Measurements from ENCODE around the gene EIF2D.

DNA sequence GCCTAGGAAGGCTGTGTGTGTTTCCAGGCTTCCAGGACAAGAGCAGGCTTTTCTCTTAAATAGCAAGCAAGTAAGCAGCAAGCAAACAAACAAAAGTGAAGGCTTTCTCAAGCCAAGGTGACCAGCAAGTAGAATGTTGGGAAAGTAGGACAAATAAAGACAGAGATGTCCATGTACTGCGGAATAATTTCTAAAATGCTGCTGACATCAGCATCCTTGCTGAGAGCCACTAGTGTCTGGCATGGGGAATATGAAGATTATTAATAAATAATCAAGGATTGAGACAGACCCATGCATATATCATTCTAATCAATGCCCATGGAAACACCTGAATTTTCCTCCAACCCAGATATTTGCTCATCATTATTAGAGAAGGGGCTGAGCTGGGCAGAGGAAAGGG lies 16.7 kb upstream of the EIF2D start:
- TF ChIP-seq, protein P1, sequence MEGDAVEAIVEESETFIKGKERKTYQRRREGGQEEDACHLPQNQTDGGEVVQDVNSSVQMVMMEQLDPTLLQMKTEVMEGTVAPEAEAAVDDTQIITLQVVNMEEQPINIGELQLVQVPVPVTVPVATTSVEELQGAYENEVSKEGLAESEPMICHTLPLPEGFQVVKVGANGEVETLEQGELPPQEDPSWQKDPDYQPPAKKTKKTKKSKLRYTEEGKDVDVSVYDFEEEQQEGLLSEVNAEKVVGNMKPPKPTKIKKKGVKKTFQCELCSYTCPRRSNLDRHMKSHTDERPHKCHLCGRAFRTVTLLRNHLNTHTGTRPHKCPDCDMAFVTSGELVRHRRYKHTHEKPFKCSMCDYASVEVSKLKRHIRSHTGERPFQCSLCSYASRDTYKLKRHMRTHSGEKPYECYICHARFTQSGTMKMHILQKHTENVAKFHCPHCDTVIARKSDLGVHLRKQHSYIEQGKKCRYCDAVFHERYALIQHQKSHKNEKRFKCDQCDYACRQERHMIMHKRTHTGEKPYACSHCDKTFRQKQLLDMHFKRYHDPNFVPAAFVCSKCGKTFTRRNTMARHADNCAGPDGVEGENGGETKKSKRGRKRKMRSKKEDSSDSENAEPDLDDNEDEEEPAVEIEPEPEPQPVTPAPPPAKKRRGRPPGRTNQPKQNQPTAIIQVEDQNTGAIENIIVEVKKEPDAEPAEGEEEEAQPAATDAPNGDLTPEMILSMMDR (conservative IDR thresholded peaks at IDR 0.05), result no peak
- TF ChIP-seq ZFX (IDR thresholded peaks at IDR 0.05), result no peak

Data from C4-2B (cell line).